PC-3 (cell line): ENCODE results near the gene ALS2CL. TPM values are rescaled to one million over a fixed set of nuclear protein-coding genes. Genes with fewer than 3 reads are reported as not detected.
A peak's percentile ranks its signal among the peaks of the same experiment; 100 is the strongest.
"Not testable (repeated sequence)": the region's sequence is repeated elsewhere in the genome, so short reads cannot be mapped to it uniquely, and the experiment has no call there.

Experiments used
- ATAC-seq: fragments of 200-7000 bp; cut with Tn5 transposase; 2 replicates; pipeline ENCODE4 v1.9.1; 2020; ENCODE audit warnings: mild to moderate bottlenecking, moderate library complexity
- Bru-seq: library from RNA; stranded (reverse); fragments of 400-500 nt; gene quantifications from one replicate; lab custom pipeline; 2021; lab: Mats Ljungman, UMichigan
- BruChase-seq, 2 experiments: library from RNA; stranded (reverse); fragments of 400-500 nt; gene quantifications; one replicate each; lab custom pipeline; 2021; lab: Mats Ljungman, UMichigan
- BruUV-seq: library from RNA; stranded (reverse); fragments of 400-500 nt; replicated peaks from 2 replicates; lab custom pipeline; 2021; lab: Mats Ljungman, UMichigan
- CTCF ChIA-PET: fragments of 300-600 bp; sonication (Branson Sonifier 250); formaldehyde crosslinking; loops from one replicate; lab custom pipeline; 2022; ENCODE audit warnings: antibody characterized with exemption; lab: Charles Lee
- POLR2A ChIA-PET: fragments of 300-600 bp; sonication (Branson Sonifier 250); formaldehyde crosslinking; loops from one replicate; lab custom pipeline; 2022; ENCODE audit warnings: antibody characterized with exemption; ENCODE audit not compliant: unreplicated experiment; lab: Charles Lee
- DNase-seq: peaks from one replicate; pipeline ENCODE4 v3.0.0-alpha.2; 2015
- H2AFZ ChIP-seq: fragments of 300-600 bp; sonication (generic); 2 replicates; pipeline ENCODE4 v1.6.0; 2016; ENCODE audit warnings: antibody characterized with exemption, low read length
- H3F3A ChIP-seq: fragments of 300-600 bp; sonication (generic); one replicate; pipeline ENCODE4 v1.6.0; 2017; ENCODE audit warnings: antibody characterized with exemption, low read length, control low read depth, mild to moderate bottlenecking; ENCODE audit not compliant: unreplicated experiment
- H3K27ac ChIP-seq: fragments of 300-600 bp; sonication (generic); 2 replicates; pipeline ENCODE4 v1.5.1; 2016; ENCODE audit warnings: mild to moderate bottlenecking, low read length
- H3K27me3 ChIP-seq: fragments of 300-600 bp; sonication (generic); 2 replicates; pipeline ENCODE4 v1.6.1; 2016; ENCODE audit warnings: low read length, mixed read lengths
- H3K36me3 ChIP-seq: fragments of 300-600 bp; sonication (generic); 2 replicates; pipeline ENCODE4 v1.6.1; 2016; ENCODE audit warnings: low read depth, mixed run types, low read length, mixed read lengths
- H3K4me1 ChIP-seq: fragments of 300-600 bp; sonication (generic); 2 replicates; pipeline ENCODE4 v1.5.1; 2016; ENCODE audit warnings: low read length; ENCODE audit not compliant: insufficient read depth
- H3K4me2 ChIP-seq: fragments of 300-600 bp; sonication (generic); 2 replicates; pipeline ENCODE4 v1.6.0; 2016; ENCODE audit warnings: low read length
- H3K4me3 ChIP-seq: fragments of 300-600 bp; sonication (generic); 2 replicates; pipeline ENCODE4 v1.5.1; 2016; ENCODE audit warnings: mild to moderate bottlenecking, low read length, mixed read lengths
- H3K79me2 ChIP-seq: fragments of 300-600 bp; sonication (generic); 2 replicates; pipeline ENCODE4 v1.6.1; 2017; ENCODE audit warnings: low read length, mixed read lengths
- H3K9ac ChIP-seq: fragments of 300-600 bp; sonication (generic); 2 replicates; pipeline ENCODE4 v1.6.0; 2016; ENCODE audit warnings: mild to moderate bottlenecking, low read length
- H3K9me2 ChIP-seq: fragments of 300-600 bp; sonication (generic); replicated peaks from 2 replicates; pipeline ENCODE4 v1.6.1; 2016; ENCODE audit warnings: mixed run types, low read length, mixed read lengths
- H3K9me3 ChIP-seq: fragments of 300-600 bp; sonication (generic); 2 replicates; pipeline ENCODE4 v1.6.1; 2016; ENCODE audit warnings: low read length, mixed read lengths
- H4K20me1 ChIP-seq: fragments of 300-600 bp; sonication (generic); 2 replicates; pipeline ENCODE4 v1.6.1; 2016; ENCODE audit warnings: low read length, mixed read lengths
- CTCF ChIP-seq: fragments of 300-600 bp; sonication (generic); conservative IDR thresholded peaks from 2 replicates; pipeline ENCODE4 v1.5.1; 2017; ENCODE audit warnings: antibody characterized with exemption, low read depth, mild to moderate bottlenecking, low read length
- EZH2 ChIP-seq: fragments of 300-600 bp; sonication (generic); IDR thresholded peaks from one replicate; pipeline ENCODE4 v1.6.1; 2017; ENCODE audit warnings: antibody characterized with exemption, mild to moderate bottlenecking, low read length; ENCODE audit not compliant: unreplicated experiment
- EZH2phosphoT487 ChIP-seq: fragments of 300-600 bp; sonication (generic); IDR thresholded peaks from 2 replicates; pipeline ENCODE4 v1.6.1; 2018; ENCODE audit warnings: mild to moderate bottlenecking, antibody characterized with exemption, low read length, borderline replicate concordance
- intact Hi-C: fragments of 100-400 bp; cut with micrococcal nuclease; formaldehyde crosslinking; loops from 2 replicates; pipeline ENCODE4 v1.9.0; 2023
- long read RNA-seq: library from polyadenylated mRNA; unstranded; transcript quantifications from one replicate; pipeline ENCODE4 v2.0.0, GENCODE V29; 2021; ENCODE audit not compliant: unreplicated experiment
- total RNA-seq: library from RNA; depleted of rRNA; stranded (reverse); fragments of >200 nt; gene quantifications from 2 replicates; pipeline ENCODE4 v1.2.3, GENCODE V29; 2014; rRNA removed

The ALS2CL gene
- 30.1 and 36.3 TPM in 2 replicates for total RNA-seq
- Bru-seq, nascent RNA: percentile 85 among the genes with signal in this experiment
- BruChase-seq, experiment 1, labeled RNA remaining after a 6-hour chase: percentile 85 among the genes with signal in this experiment
- BruChase-seq, experiment 2, labeled RNA remaining after a 2-hour chase: percentile 83 among the genes with signal in this experiment
- long read RNA-seq, full-length matches to known transcripts: 17 of 200 reads
- long read RNA-seq, partial matches to known transcripts: 89 of 200 reads
- long read RNA-seq, other reads (novel, unspliced or antisense): 94 of 200 reads

GRCh38 chr3:46693038-46693891 lies at the start of gene ALS2CL:
TSS of gene ALS2CL (minus strand) at chr3:46693679. CDS start at chr3:46689440, 4,239 bp downstream.
- Histone ChIP-seq H3K4me2 (peak within 1 kb of the TSS; percentile 98), H3K27me3 (no peaks in the 10 kb centered on the region), H3F3A (no peaks in the 10 kb centered on the region), H3K9me2 (no peaks in the 10 kb centered on the region), H3K4me1 (peaks cover 33% of the 10 kb centered on the region), H3K27ac (peak within 1 kb of the TSS; percentile 88), H3K36me3 (no peaks in the 10 kb centered on the region), H3K4me3 (peak within 1 kb of the TSS; percentile 82), H3K9me3 (no peaks in the 10 kb centered on the region), H3K79me2 (peaks cover 8% of the 10 kb centered on the region), H3K9ac (peak within 1 kb of the TSS; percentile 85), H2AFZ (peak within 1 kb of the TSS; percentile 82), H4K20me1 (no peaks in the 10 kb centered on the region)
- peak; percentile 52 for ATAC-seq
- ChIA-PET CTCF (interaction anchor here (0.6 kb wide), 1 partner anchor 29 kb away, joined by 3 read pairs; no protein-coding TSS in a partner anchor), POLR2A (interaction anchor here (0.6 to 0.8 kb wide), 3 partner anchors 790 to 1045 kb away, joined by 3 to 6 read pairs (median 5); no protein-coding TSS in a partner anchor)
- BruUV-seq: TSS peak; percentile 95
- peak; percentile 70 for DNase-seq
- intact Hi-C loops: loop anchor here (5.0 kb wide), 1 partner anchor 286 kb away; the partner anchor contains the start of genes CCR5AS and CCRL2
- no peak for TF ChIP-seq EZH2
- no peak for TF ChIP-seq CTCF
- no peak for TF ChIP-seq EZH2phosphoT487

GRCh38 chr3:46742992-46743585 lies 49.6 kb upstream of the ALS2CL start:
- H2AFZ ChIP-seq: no peak overlapping the region
- H3F3A ChIP-seq: no peaks in the 10 kb centered on the region
- no peak overlapping the region for H3K4me3 ChIP-seq
- H3K9me2 ChIP-seq: no peaks in the 10 kb centered on the region
- H3K27ac ChIP-seq: no peak overlapping the region
- no peaks in the 10 kb centered on the region for H3K79me2 ChIP-seq
- CTCF ChIA-PET: no interaction called here
- TF ChIP-seq CTCF (no peak), EZH2 (no peak), EZH2phosphoT487 (no peak)
- intact Hi-C loops: no loop called here
- BruUV-seq: no TSS peak
- H3K4me1 ChIP-seq: no peaks in the 10 kb centered on the region
- H3K36me3 ChIP-seq: no peaks in the 10 kb centered on the region
- no peak overlapping the region for H3K9ac ChIP-seq
- POLR2A ChIA-PET: no interaction called here
- peaks cover 15% of the 10 kb centered on the region; the same call in 1 of the 2 replicates for H3K27me3 ChIP-seq
- no peaks in the 10 kb centered on the region for H3K9me3 ChIP-seq
- ATAC-seq: no peak
- no peak for DNase-seq
- H4K20me1 ChIP-seq: no peaks in the 10 kb centered on the region
- no peak overlapping the region for H3K4me2 ChIP-seq

- H3F3A ChIP-seq, H2AFZ ChIP-seq, intact Hi-C loops, H3K4me2 ChIP-seq, H3K79me2 ChIP-seq, H3K4me1 ChIP-seq, CTCF ChIA-PET, H3K27ac ChIP-seq, POLR2A ChIA-PET, H3K27me3 ChIP-seq, H4K20me1 ChIP-seq, ATAC-seq, DNase-seq, H3K9ac ChIP-seq, H3K9me2 ChIP-seq, BruUV-seq, H3K4me3 ChIP-seq, H3K9me3 ChIP-seq, H3K36me3 ChIP-seq: not testable (repeated sequence)
Measured at GRCh38 chr3:46739565-46739964, 46.1 kb upstream of the ALS2CL start.
